CD8-positive, alpha-beta memory T cell (primary cell): ENCODE measurements around the gene NFIX. TPM values are rescaled to one million over a fixed set of nuclear protein-coding genes. Genes with fewer than 3 reads are reported as not detected.

Experiments
- CTCF ChIA-PET: fragments of 350-600 bp; sonication (Branson Sonifier 250); formaldehyde crosslinking; loops from one replicate; lab custom pipeline; 2021; ENCODE audit warnings: antibody characterized with exemption; lab: Charles Lee
- POLR2A ChIA-PET: fragments of 350-600 bp; sonication (Branson Sonifier 250); formaldehyde crosslinking; loops from one replicate; lab custom pipeline; 2021; ENCODE audit warnings: antibody characterized with exemption; lab: Charles Lee
- DNase-seq, 5 donors: peaks; one replicate each; pipeline versions ENCODE4 v3.0.0 to v3.0.0-alpha.2; 2020 to 2022; ENCODE audit warnings: mixed read lengths in 1 of 5
- H3K27ac ChIP-seq: one replicate; pipeline ENCODE4 v1.7.0; 2013; ENCODE audit warnings: low read depth, mild to moderate bottlenecking, low read length, moderate library complexity
- H3K27me3 ChIP-seq: 2 replicates; pipeline ENCODE4 v1.7.0; 2013; ENCODE audit warnings: low read length, mild to moderate bottlenecking; ENCODE audit not compliant: insufficient read depth, poor library complexity, severe bottlenecking
- H3K36me3 ChIP-seq: 2 replicates; pipeline ENCODE4 v1.7.0; 2013; ENCODE audit warnings: mild to moderate bottlenecking, low read length, moderate library complexity; ENCODE audit not compliant: insufficient read depth
- H3K4me1 ChIP-seq: 2 replicates; pipeline ENCODE4 v1.7.0; 2013; ENCODE audit warnings: mild to moderate bottlenecking, low read length, moderate library complexity; ENCODE audit not compliant: insufficient read depth
- H3K4me3 ChIP-seq: 2 replicates; pipeline ENCODE4 v1.7.0; 2013; ENCODE audit warnings: mild to moderate bottlenecking, low read length
- H3K9me3 ChIP-seq: 2 replicates; pipeline ENCODE4 v1.7.0; 2013; ENCODE audit warnings: mild to moderate bottlenecking, low read length
- H3K27ac Mint-ChIP-seq, 8 donors: one replicate each; pipeline ENCODE4 v1.8.0; 2020 to 2021; ENCODE audit warnings: mixed read lengths in 8 of 8, mild to moderate bottlenecking in 6 of 8, inconsistent platforms in 3 of 8, moderate library complexity in 3 of 8
- H3K27me3 Mint-ChIP-seq, 2 donors: one replicate each; pipeline ENCODE4 v1.8.0; 2020 to 2021; ENCODE audit warnings: mixed read lengths in 2 of 2, mild to moderate bottlenecking in 1 of 2, moderate library complexity in 1 of 2
- H3K36me3 Mint-ChIP-seq, 3 donors: one replicate each; pipeline ENCODE4 v1.8.0; 2020 to 2021; ENCODE audit warnings: mixed read lengths in 3 of 3, inconsistent platforms in 1 of 3, mild to moderate bottlenecking in 1 of 3
- H3K4me1 Mint-ChIP-seq, 3 donors: one replicate each; pipeline ENCODE4 v1.8.0; 2020 to 2021; ENCODE audit warnings: mixed read lengths in 3 of 3, inconsistent platforms in 1 of 3, mild to moderate bottlenecking in 1 of 3
- H3K4me3 Mint-ChIP-seq, 7 donors: one replicate each; pipeline ENCODE4 v1.8.0; 2020 to 2021; ENCODE audit warnings: mixed read lengths in 7 of 7, mild to moderate bottlenecking in 6 of 7, moderate library complexity in 4 of 7, inconsistent platforms in 2 of 7
- H3K9me3 Mint-ChIP-seq, 5 donors: one replicate each; pipeline ENCODE4 v1.8.0; 2020 to 2022; ENCODE audit warnings: mixed read lengths in 5 of 5, mild to moderate bottlenecking in 3 of 5, moderate library complexity in 2 of 5, inconsistent platforms in 1 of 5
- polyA plus RNA-seq: library from polyadenylated mRNA; unstranded; fragments of 300-500 nt; fragmentation: Illumina TruSeq; gene quantifications from one replicate; pipeline ENCODE4 v1.2.3, GENCODE V29; 2021
- total RNA-seq, 2 experiments: library from RNA; stranded (reverse); gene quantifications; one replicate each; pipeline ENCODE4 v1.2.3, GENCODE V29; 2021

NFIX gene
- total and polyA plus RNA-seq, 3 experiments from 2014 or later: 0.94 to 2.8 (median 2.3) TPM

DNA sequence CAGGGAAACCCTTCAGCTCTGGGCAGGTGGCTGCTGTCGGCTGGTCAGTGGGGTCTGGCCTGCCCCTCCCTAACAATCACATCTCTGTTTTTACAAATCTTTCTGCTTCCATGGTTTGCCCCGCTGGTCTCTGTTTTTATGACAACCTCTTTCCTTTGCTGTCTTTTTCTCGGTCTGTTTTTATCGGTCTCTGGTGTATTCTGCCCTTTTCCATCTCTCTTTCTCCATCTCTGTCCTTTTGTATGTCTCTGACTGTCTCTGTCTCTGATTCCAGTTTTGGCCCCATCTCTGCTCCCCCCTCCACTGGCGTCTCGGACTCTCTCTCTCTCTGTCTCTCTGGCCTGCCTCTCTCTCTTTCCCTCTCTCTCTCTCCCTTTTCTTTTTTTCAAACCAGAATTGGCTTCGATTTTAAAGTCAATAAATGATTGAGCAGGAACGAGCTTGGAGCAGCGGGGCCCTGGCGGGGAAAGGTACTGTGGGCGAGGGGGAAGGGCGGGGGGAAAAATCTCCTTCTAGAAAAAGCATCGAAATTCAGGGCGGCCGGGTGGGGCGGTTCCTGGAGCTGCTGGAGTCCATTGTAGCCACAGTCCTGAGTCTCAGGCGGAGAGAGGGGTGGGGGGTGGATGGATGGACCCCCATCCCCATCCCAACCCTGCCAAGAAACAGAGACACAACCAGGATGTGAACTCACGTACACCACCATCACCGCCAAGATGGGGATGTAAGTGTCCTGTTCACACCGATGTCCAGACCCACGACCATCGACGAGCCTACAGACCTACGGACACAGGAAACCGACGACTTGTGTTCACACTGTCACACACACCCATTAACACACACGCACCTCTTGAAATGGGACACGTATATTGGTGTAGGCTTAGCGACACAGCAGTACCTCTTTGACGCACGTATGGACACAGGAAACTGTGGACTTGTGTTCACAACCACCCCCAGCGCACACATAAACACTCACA, 3.0 kb downstream of the NFIX start:
- H3K9me3 ChIP-seq: no peaks in the 10 kb centered on the region
- DNase-seq: no peak
- no peaks in the 10 kb centered on the region for H3K27me3 ChIP-seq
- Mint-ChIP-seq H3K9me3 (no peaks in the 10 kb centered on the region), H3K27me3 (peaks cover 20 to 25% of the 10 kb centered on the region in 2 donors), H3K4me3 (peak overlapping the region; percentile 7 to 86 (median 52)), H3K27ac (peak overlapping the region in 1 of 8 donors; percentile 46), H3K36me3 (peaks cover 0 to 3% (median 0%) of the 10 kb centered on the region in 3 donors), H3K4me1 (peaks cover 5 to 15% (median 10%) of the 10 kb centered on the region in 3 donors)
- CTCF ChIA-PET: no interaction called here
- peaks cover 7% of the 10 kb centered on the region for H3K4me1 ChIP-seq
- no peaks in the 10 kb centered on the region for H3K36me3 ChIP-seq
- H3K27ac ChIP-seq: no peak overlapping the region
- H3K4me3 ChIP-seq: no peak overlapping the region
- POLR2A ChIA-PET: no interaction called here

- Histone ChIP-seq H3K36me3 (no peaks in the 10 kb centered on the region), H3K4me1 (no peaks in the 10 kb centered on the region), H3K27me3 (no peaks in the 10 kb centered on the region), H3K9me3 (no peaks in the 10 kb centered on the region), H3K27ac (no peak overlapping the region), H3K4me3 (no peak overlapping the region)
- CTCF ChIA-PET: no interaction called here
- H3K27me3 Mint-ChIP-seq: peaks cover 8 to 17% of the 10 kb centered on the region in 2 donors
- POLR2A ChIA-PET: no interaction called here
- H3K36me3 Mint-ChIP-seq: no peaks in the 10 kb centered on the region
- H3K9me3 Mint-ChIP-seq: no peaks in the 10 kb centered on the region
- peaks cover 0 to 6% (median 3%) of the 10 kb centered on the region in 3 donors for H3K4me1 Mint-ChIP-seq
- peak overlapping the region in 1 of 7 donors; percentile 61 for H3K4me3 Mint-ChIP-seq
- H3K27ac Mint-ChIP-seq: peak overlapping the region in 1 of 8 donors; percentile 72
- no peak for DNase-seq
Measured at GRCh38 chr19:13001166-13001501, 5.9 kb downstream of the NFIX start.

- Mint-ChIP-seq H3K9me3 (no peaks in the 10 kb centered on the region), H3K27me3 (peaks cover 8 to 17% of the 10 kb centered on the region in 2 donors), H3K4me3 (peak overlapping the region in 1 of 7 donors; percentile 61), H3K36me3 (no peaks in the 10 kb centered on the region), H3K4me1 (peaks cover 0 to 6% (median 3%) of the 10 kb centered on the region in 3 donors), H3K27ac (peak overlapping the region in 1 of 8 donors; percentile 72)
- no peak for DNase-seq
- CTCF ChIA-PET: no interaction called here
- Histone ChIP-seq H3K36me3 (no peaks in the 10 kb centered on the region), H3K4me3 (no peak overlapping the region), H3K9me3 (no peaks in the 10 kb centered on the region), H3K27ac (no peak overlapping the region), H3K4me1 (no peaks in the 10 kb centered on the region), H3K27me3 (no peaks in the 10 kb centered on the region)
- POLR2A ChIA-PET: no interaction called here
Measured at GRCh38 chr19:13001502-13002165, 6.4 kb downstream of the NFIX start.

DNA sequence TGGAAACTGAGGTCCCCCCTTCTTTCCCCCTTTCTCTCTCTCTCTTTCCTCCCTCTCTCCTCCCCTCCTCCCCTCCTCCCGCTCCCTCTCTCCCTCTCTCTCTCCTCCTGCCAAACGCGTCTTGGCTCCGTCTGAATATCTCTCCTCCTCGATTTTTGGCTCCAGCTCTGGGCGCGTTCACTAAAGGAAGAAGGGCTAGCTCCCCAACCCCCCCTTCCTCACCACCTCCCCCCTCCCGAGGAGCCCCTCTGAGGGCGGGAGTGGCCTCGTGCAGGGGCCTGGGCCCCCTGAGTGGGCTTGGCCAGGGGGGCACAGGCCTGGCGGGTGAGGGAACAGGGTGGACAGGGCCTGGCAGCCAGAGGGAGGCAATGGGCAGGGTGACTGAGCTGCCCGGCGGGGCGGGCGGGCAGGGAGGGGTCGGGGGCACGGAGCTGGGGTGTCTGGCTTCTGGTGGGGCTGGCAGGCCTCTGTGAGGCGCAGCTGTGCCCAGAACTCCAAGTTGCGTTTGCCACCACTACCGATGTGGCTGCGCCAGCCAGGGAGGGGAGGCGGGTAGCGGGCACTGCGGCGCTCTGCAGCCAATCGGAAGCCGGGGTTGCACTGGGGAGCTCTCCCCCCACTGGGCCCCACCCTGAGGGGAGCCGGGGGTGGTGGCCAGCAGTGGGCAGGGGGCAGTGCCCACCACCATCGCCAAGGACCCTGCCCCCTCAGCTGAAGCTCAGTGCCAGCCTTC, 7.1 kb downstream of the NFIX start:
- Histone ChIP-seq H3K4me1 (no peaks in the 10 kb centered on the region), H3K27me3 (no peaks in the 10 kb centered on the region), H3K36me3 (no peaks in the 10 kb centered on the region), H3K27ac (no peak overlapping the region), H3K9me3 (no peaks in the 10 kb centered on the region), H3K4me3 (no peak overlapping the region)
- ChIA-PET CTCF (interaction anchor here (1.3 kb wide), 1 partner anchor 91 kb away, joined by 5 read pairs; no protein-coding TSS in a partner anchor), POLR2A (no interaction called here)
- Mint-ChIP-seq H3K36me3 (no peaks in the 10 kb centered on the region), H3K4me3 (no peak overlapping the region), H3K9me3 (no peaks in the 10 kb centered on the region), H3K4me1 (peaks cover 0 to 3% (median 0%) of the 10 kb centered on the region in 3 donors), H3K27me3 (peaks cover 8 to 17% of the 10 kb centered on the region in 2 donors), H3K27ac (no peak overlapping the region)
- DNase-seq: no peak

- H3K9me3 ChIP-seq: no peaks in the 10 kb centered on the region
- H3K27ac ChIP-seq: no peak overlapping the region
- no peak for DNase-seq
- H3K36me3 ChIP-seq: no peaks in the 10 kb centered on the region
- H3K36me3 Mint-ChIP-seq: no peaks in the 10 kb centered on the region
- H3K27me3 ChIP-seq: no peaks in the 10 kb centered on the region
- H3K4me3 Mint-ChIP-seq: peak overlapping the region in 1 of 7 donors; percentile 59
- H3K4me3 ChIP-seq: no peak overlapping the region
- no peaks in the 10 kb centered on the region for H3K4me1 ChIP-seq
- POLR2A ChIA-PET: no interaction called here
- H3K4me1 Mint-ChIP-seq: peaks cover 0 to under 1% (median 0%) of the 10 kb centered on the region in 3 donors
- peak overlapping the region in 3 of 8 donors; percentile 24 to 74 (median 51) for H3K27ac Mint-ChIP-seq
- CTCF ChIA-PET: interaction anchor here (1.3 kb wide), 1 partner anchor 91 kb away, joined by 5 read pairs; no protein-coding TSS in a partner anchor
- no peaks in the 10 kb centered on the region for H3K9me3 Mint-ChIP-seq
- H3K27me3 Mint-ChIP-seq: peaks cover 8 to 19% of the 10 kb centered on the region in 2 donors
Measured at GRCh38 chr19:13003081-13003480, 7.8 kb downstream of the NFIX start.

GRCh38 chr19:13004273-13004672, 9.0 kb downstream of the NFIX start:
- Mint-ChIP-seq H3K36me3 (no peaks in the 10 kb centered on the region), H3K4me3 (no peak overlapping the region), H3K9me3 (no peaks in the 10 kb centered on the region), H3K27me3 (peaks cover 16 to 26% of the 10 kb centered on the region in 2 donors), H3K27ac (peak overlapping the region in 1 of 8 donors; percentile 52), H3K4me1 (no peaks in the 10 kb centered on the region)
- Histone ChIP-seq H3K9me3 (no peaks in the 10 kb centered on the region), H3K4me3 (no peak overlapping the region), H3K4me1 (no peaks in the 10 kb centered on the region), H3K27ac (no peak overlapping the region), H3K27me3 (no peaks in the 10 kb centered on the region), H3K36me3 (no peaks in the 10 kb centered on the region)
- CTCF ChIA-PET: interaction anchor here (2.9 kb wide), 1 partner anchor 57 kb away, joined by 10 read pairs; no protein-coding TSS in a partner anchor
- DNase-seq: no peak
- POLR2A ChIA-PET: no interaction called here

GRCh38 chr19:13005253-13005652, 10.0 kb downstream of the NFIX start:
- H3K9me3 ChIP-seq: no peaks in the 10 kb centered on the region
- Mint-ChIP-seq H3K4me3 (no peak overlapping the region), H3K4me1 (no peaks in the 10 kb centered on the region), H3K9me3 (no peaks in the 10 kb centered on the region), H3K36me3 (no peaks in the 10 kb centered on the region), H3K27ac (no peak overlapping the region), H3K27me3 (peaks cover 21 to 26% of the 10 kb centered on the region in 2 donors)
- no peaks in the 10 kb centered on the region for H3K4me1 ChIP-seq
- DNase-seq: no peak
- H3K27me3 ChIP-seq: no peaks in the 10 kb centered on the region
- no peak overlapping the region for H3K4me3 ChIP-seq
- H3K36me3 ChIP-seq: no peaks in the 10 kb centered on the region
- ChIA-PET POLR2A (no interaction called here), CTCF (interaction anchor here (0.7 to 2.9 kb wide), 2 partner anchors 40 to 56 kb away, joined by 3 to 10 read pairs; no protein-coding TSS in a partner anchor)
- H3K27ac ChIP-seq: no peak overlapping the region
